ENCODE data around the gene GATM.

GRCh38 chr15:45402162-45402954, 24.0 kb upstream of the GATM start:
- TF ChIP-seq CTCF (IDR thresholded peaks at IDR 0.05) (peak in 2 of 7 experiments; percentile 2 to 17), POLR2A (IDR thresholded peaks at IDR 0.05) (peak; percentile 65 to 94 (median 93))
